T-cell (primary cell): Measurements from ENCODE around the gene VMO1. TPM values are rescaled to one million over a fixed set of nuclear protein-coding genes. Genes with fewer than 3 reads are reported as not detected.
A peak's percentile ranks its signal among the peaks of the same experiment; 100 is the strongest.

Experiments used
- ATAC-seq, 4 experiments: fragments of 200-7000 bp in 3 of 4; fragments of 150-1000 bp in 1 of 4; cut with Tn5 transposase; replicated peaks in 1 of 4; 1 replicate in 3 of 4; 2 replicates in 1 of 4; pipeline ENCODE4 v1.10.0; 2021; ENCODE audit warnings: moderate library complexity in 3 of 4, mild to moderate bottlenecking in 2 of 4, moderate number of reproducible peaks in 1 of 4
- CTCF ChIA-PET, 2 donors: fragments of 300-600 bp; sonication (Branson Sonifier 250); formaldehyde crosslinking; loops; one replicate each; lab custom pipeline; 2022; ENCODE audit warnings: antibody characterized with exemption in 2 of 2; lab: Charles Lee
- POLR2A ChIA-PET, 2 donors: fragments of 300-600 bp; sonication (Branson Sonifier 250); formaldehyde crosslinking; loops; one replicate each; lab custom pipeline; 2022; ENCODE audit warnings: antibody characterized with exemption in 2 of 2; lab: Charles Lee
- DNase-seq, 35 experiments: peaks; one replicate each; pipeline versions ENCODE4 v3.0.0 to v3.0.0-alpha.2; 2013 to 2023
- H3K27ac ChIP-seq: one replicate; pipeline ENCODE4 v1.5.1; 2013; ENCODE audit warnings: low read length
- H3K27me3 ChIP-seq, 2 experiments: replicated peaks in 1 of 2; 1 replicate in 1 of 2; 2 replicates in 1 of 2; pipeline versions ENCODE4 v1.6.1 to v1.7.0; 2013; ENCODE audit warnings: low read length in 1 of 2, mixed read lengths in 1 of 2; ENCODE audit not compliant: control insufficient read depth in 2 of 2, insufficient read depth in 2 of 2; ENCODE audit errors: extremely low read depth in 1 of 2
- H3K36me3 ChIP-seq, 2 donors: 1 replicate in 1 of 2; 2 replicates in 1 of 2; pipeline versions ENCODE4 v1.6.1 to v1.7.0; 2013; ENCODE audit warnings: low read length in 1 of 2; ENCODE audit not compliant: control insufficient read depth in 2 of 2, insufficient read depth in 1 of 2; ENCODE audit errors: extremely low read depth in 1 of 2
- H3K4me1 ChIP-seq, 2 experiments: 1 replicate in 1 of 2; 2 replicates in 1 of 2; pipeline versions ENCODE4 v1.6.1 to v1.7.0; 2013; ENCODE audit warnings: low read length in 2 of 2, mixed read lengths in 1 of 2; ENCODE audit not compliant: insufficient read depth in 2 of 2, control insufficient read depth in 1 of 2; ENCODE audit errors: extremely low read depth in 1 of 2
- H3K4me3 ChIP-seq, 2 donors: 1 replicate in 1 of 2; 2 replicates in 1 of 2; pipeline versions ENCODE4 v1.5.1 to v1.7.0; 2013; ENCODE audit warnings: mild to moderate bottlenecking in 2 of 2, low read length in 1 of 2, moderate library complexity in 1 of 2; ENCODE audit not compliant: control insufficient read depth in 1 of 2; ENCODE audit errors: extremely low read depth in 1 of 2
- H3K9me3 ChIP-seq: 2 replicates; pipeline ENCODE4 v1.7.0; 2013
- H3K27ac Mint-ChIP-seq, 2 donors: one replicate each; pipeline ENCODE4 v1.8.0; 2020 to 2021; ENCODE audit warnings: mild to moderate bottlenecking in 2 of 2, mixed read lengths in 2 of 2
- H3K27me3 Mint-ChIP-seq, 2 donors: one replicate each; pipeline ENCODE4 v1.8.0; 2021 to 2022; ENCODE audit warnings: mixed read lengths in 2 of 2
- H3K36me3 Mint-ChIP-seq: one replicate; pipeline ENCODE4 v1.8.0; 2021; ENCODE audit warnings: mixed read lengths
- H3K4me1 Mint-ChIP-seq, 3 donors: one replicate each; pipeline ENCODE4 v1.8.0; 2020 to 2022; ENCODE audit warnings: mixed read lengths in 3 of 3, mild to moderate bottlenecking in 1 of 3
- H3K4me3 Mint-ChIP-seq, 3 donors: one replicate each; pipeline ENCODE4 v1.8.0; 2020 to 2022; ENCODE audit warnings: mild to moderate bottlenecking in 3 of 3, mixed read lengths in 3 of 3, moderate library complexity in 3 of 3
- H3K9me3 Mint-ChIP-seq, 3 donors: one replicate each; pipeline ENCODE4 v1.8.0; 2020 to 2022; ENCODE audit warnings: mixed read lengths in 3 of 3
- WGBS: methylation state at CpG from one replicate; pipeline ENCODE4 v1.1.5; 2013; ENCODE audit warnings: missing lambda C conversion rate; ENCODE audit not compliant: insufficient coverage; 5-methylcytosine and 5-hydroxymethylcytosine counted together
- total RNA-seq, 35 experiments: library from RNA in 6 of 35; stranded (reverse) in 6 of 35; fragments of 120-200 nt in 1 of 35; gene quantifications; one replicate each; pipeline versions ENCODE4 v1.2.1 to v1.2.4 and lab custom pipeline; 2013 to 2026

Gene VMO1
- total RNA-seq, 5 donors from 2014 or later (not counting 1 experiment from before 2014, with no cell fraction given): 0.38 to 0.82 (median 0.59) TPM; not detected in 1

DNA sequence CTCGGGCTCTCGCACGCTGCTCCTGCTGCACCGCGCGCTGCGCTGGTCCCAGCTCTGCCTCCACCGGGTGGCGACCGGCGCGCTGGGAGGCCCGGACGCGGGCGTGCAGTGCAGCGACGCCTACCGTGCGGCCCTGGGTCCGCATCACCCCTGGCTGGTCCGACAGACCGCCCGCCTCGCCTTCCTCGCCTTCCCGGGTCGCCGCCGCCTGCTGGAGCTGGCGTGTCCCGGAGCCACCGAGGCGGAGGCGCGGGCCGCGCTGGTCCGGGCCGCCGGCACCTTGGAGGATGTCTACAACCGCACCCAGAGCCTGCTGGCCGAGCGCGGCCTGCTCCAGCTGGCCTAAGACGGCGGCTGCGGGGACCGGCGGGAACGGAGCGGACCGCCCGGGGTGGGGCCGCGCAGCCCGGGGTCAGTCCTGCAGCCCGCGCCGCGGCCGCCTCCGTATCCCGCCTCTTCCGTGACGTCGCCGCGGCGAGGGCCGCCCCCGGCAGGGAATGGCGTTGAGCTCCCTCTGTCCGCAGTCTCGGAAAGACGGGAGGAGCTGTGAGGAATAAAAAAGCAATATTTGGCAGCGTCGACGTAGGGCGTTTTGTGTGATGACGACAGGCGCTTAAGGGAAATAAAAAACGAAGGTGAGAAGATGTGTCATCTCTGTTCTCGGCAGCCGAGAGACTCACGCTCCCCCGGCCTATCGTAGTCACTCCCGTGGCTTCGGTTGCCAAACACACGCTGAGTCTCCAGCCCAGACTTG lies 4.0 kb upstream of the VMO1 start:
- H3K4me1 ChIP-seq: peaks cover 8 to 35% of the 10 kb centered on the region in 2 experiments
- CTCF ChIA-PET: interaction anchor here (0.5 to 1.8 kb wide), 13 partner anchors 14 to 150 kb away, joined by 3 to 12 read pairs (median 4); partner anchors contain the start of genes MED11 (in 2 of the 2), ARRB2 (in 1 of the 2), RNF167 (in 1 of the 2) and SLC25A11 (in 1 of the 2)
- Mint-ChIP-seq H3K27me3 (peaks cover 22 to 30% of the 10 kb centered on the region in 2 donors), H3K4me1 (peaks cover 18 to 32% (median 25%) of the 10 kb centered on the region in 3 donors), H3K4me3 (peak overlapping the region; percentile 83 to 91 (median 85)), H3K27ac (peak overlapping the region; percentile 68 to 82), H3K9me3 (no peaks in the 10 kb centered on the region), H3K36me3 (no peaks in the 10 kb centered on the region)
- peaks cover 7 to 42% of the 10 kb centered on the region in 2 experiments for H3K27me3 ChIP-seq
- WGBS: under 1% methylated on average over 72 of the region's 91 CpGs
- ATAC-seq (peak; percentile 91 to 95 (median 94)), DNase-seq (peak; percentile 53 to 88 (median 68))
- H3K36me3 ChIP-seq: no peaks in the 10 kb centered on the region
- POLR2A ChIA-PET: interaction anchor here in 1 of 2 donors (0.6 kb wide), 2 partner anchors 43 to 58 kb away, joined by 3 to 6 read pairs; no protein-coding TSS in a partner anchor
- no peaks in the 10 kb centered on the region for H3K9me3 ChIP-seq
- peak overlapping the region; percentile 47 to 64 for H3K4me3 ChIP-seq
- H3K27ac ChIP-seq: peak overlapping the region; percentile 47

DNA sequence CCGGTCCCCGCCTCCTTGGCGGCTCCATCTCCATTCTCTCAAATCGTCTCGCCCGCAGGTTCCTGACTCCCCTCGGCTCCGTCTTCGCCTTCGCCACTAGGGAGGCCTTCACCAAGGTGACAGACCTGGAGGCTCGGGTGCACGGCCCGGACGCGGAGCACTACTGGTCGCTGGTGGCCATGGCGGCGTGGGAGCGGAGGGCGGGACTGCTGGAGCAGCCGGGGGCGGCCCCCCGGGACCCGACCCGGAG lies 3.5 kb upstream of the VMO1 start:
- Mint-ChIP-seq H3K27me3 (peaks cover 22 to 35% of the 10 kb centered on the region in 2 donors), H3K27ac (no peak overlapping the region), H3K9me3 (no peaks in the 10 kb centered on the region), H3K4me3 (peak overlapping the region; percentile 66 to 85 (median 73)), H3K4me1 (peaks cover 18 to 33% (median 26%) of the 10 kb centered on the region in 3 donors), H3K36me3 (no peaks in the 10 kb centered on the region)
- no peaks in the 10 kb centered on the region for H3K36me3 ChIP-seq
- ChIA-PET POLR2A (interaction anchor here in 1 of 2 donors (0.6 kb wide), 1 partner anchor 43 kb away, joined by 3 read pairs; no protein-coding TSS in a partner anchor), CTCF (interaction anchor here (0.8 to 1.8 kb wide), 5 partner anchors 36 to 80 kb away, joined by 3 to 12 read pairs (median 4); partner anchors contain the start of genes MED11 (in 2 of the 2) and ARRB2 (in 1 of the 2))
- H3K4me1 ChIP-seq: peaks cover 8 to 37% of the 10 kb centered on the region in 2 experiments
- peaks cover 9 to 47% of the 10 kb centered on the region in 2 experiments for H3K27me3 ChIP-seq
- DNase-seq (peak in 2 of 35 experiments; percentile 36 to 46), ATAC-seq (peak in 2 of 4 experiments; percentile 42 to 43)
- no peaks in the 10 kb centered on the region for H3K9me3 ChIP-seq
- H3K27ac ChIP-seq: no peak overlapping the region
- WGBS: 0% methylated on average over 25 of the region's 25 CpGs
- peak overlapping the region; percentile 47 to 64 for H3K4me3 ChIP-seq

DNA sequence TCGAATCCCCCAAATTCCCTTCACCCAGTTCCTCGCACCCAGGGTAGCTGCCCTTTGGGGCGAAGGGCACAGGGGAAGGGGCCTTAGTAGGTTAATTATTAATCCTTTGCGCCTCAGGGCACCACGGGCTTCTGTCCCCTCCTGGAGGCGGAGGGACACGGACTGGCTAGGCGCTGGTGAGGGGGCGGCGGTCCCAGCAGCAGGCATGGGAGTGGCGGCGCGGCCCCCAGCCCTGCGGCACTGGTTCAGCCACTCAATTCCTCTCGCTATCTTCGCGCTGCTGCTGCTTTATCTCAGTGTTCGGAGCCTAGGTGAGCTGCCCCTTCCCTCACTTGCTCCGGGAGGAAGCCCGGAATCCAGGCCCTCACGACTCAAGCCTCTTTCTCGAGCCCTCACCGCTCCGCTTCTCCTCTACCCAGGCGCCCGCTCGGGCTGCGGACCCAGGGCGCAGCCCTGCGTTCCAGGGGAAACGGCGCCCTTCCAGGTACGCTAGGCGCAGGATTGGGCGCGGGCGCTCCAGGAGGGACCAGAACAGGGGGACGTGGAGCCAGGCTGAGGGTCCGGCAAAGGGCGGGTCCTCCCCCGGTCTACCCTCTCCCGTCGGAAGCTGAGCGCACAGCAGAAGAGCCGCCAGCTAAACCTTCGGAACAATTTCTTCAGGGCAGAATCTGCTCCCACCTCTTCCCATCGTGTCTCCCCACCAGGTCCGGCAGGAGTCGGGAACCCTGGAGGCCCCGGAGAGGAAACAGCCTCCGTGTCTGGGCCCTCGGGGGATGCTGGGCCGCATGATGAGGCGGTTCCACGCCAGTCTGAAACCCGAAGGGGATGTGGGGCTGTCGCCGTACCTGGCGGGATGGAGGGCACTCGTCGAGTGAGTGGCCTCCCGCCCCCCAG lies 2.9 kb upstream of the VMO1 start, which contains the start of gene GLTPD2:
GLTPD2 (plus strand) TSS at position 158 of the 894 bp plus-strand sequence; CDS start at position 206, 48 bp downstream.
- H3K4me1 ChIP-seq: peaks cover 8 to 37% of the 10 kb centered on the region in 2 experiments
- Mint-ChIP-seq H3K4me1 (peaks cover 18 to 34% (median 27%) of the 10 kb centered on the region in 3 donors), H3K4me3 (peak within 1 kb of the TSS; percentile 66 to 85 (median 73)), H3K36me3 (no peaks in the 10 kb centered on the region), H3K27ac (no peak within 1 kb of the TSS), H3K27me3 (peaks cover 22 to 41% of the 10 kb centered on the region in 2 donors), H3K9me3 (no peaks in the 10 kb centered on the region)
- no peak within 1 kb of the TSS for H3K27ac ChIP-seq
- ATAC-seq (no peak), DNase-seq (no peak)
- 42% methylated on average over 55 of the region's 62 CpGs for WGBS
- peak within 1 kb of the TSS; percentile 47 to 64 for H3K4me3 ChIP-seq
- POLR2A ChIA-PET: no interaction called here
- no peaks in the 10 kb centered on the region for H3K9me3 ChIP-seq
- H3K36me3 ChIP-seq: no peaks in the 10 kb centered on the region
- CTCF ChIA-PET: interaction anchor here in 1 of 2 donors (0.8 to 1.8 kb wide), 3 partner anchors 37 to 79 kb away, joined by 4 to 12 read pairs (median 4); partner anchors contain the start of genes ARRB2 and MED11
- H3K27me3 ChIP-seq: peaks cover 10 to 53% of the 10 kb centered on the region in 2 experiments

DNA sequence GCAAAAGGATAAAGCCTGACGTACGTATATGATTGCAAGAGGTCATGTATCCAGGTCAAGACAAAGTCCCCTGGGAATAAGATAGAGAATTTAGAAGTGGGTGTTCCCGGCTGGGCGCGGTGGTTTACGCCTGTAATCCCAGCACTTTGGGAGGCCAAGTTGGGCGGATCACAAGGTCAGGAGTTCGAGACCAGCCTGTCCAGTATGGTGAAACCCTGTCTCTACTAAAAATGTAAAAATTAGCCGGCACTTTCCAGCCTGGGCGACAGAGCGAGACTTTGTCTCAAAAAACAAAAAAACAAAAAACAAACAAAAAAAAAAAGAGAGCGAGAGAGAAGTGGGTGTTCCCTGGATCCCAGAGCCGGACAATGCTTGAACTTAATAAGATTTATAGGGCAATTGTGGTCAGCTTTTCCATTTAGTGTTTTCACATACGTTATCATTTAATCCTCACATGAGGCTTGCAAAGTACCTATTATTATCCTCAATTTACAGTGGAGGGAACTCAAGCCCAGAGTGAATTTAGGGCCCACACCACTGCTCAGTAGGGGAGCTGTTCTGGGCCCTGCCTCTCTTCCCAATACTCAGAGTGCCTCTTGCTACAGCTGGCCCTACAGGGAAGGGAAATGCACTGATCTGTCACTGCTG lies 2.1 kb upstream of the VMO1 start:
- ATAC-seq (no peak), DNase-seq (no peak)
- no peaks in the 10 kb centered on the region for H3K9me3 Mint-ChIP-seq
- ChIA-PET CTCF (no interaction called here), POLR2A (no interaction called here)
- H3K27ac Mint-ChIP-seq: no peak overlapping the region
- Histone ChIP-seq H3K36me3 (no peaks in the 10 kb centered on the region), H3K9me3 (no peaks in the 10 kb centered on the region), H3K4me3 (no peak overlapping the region), H3K4me1 (peaks cover 8 to 37% of the 10 kb centered on the region in 2 experiments), H3K27ac (no peak overlapping the region), H3K27me3 (peaks cover 13 to 58% of the 10 kb centered on the region in 2 experiments)
- H3K4me3 Mint-ChIP-seq: peak overlapping the region in 2 of 3 donors; percentile 26 to 69
- H3K4me1 Mint-ChIP-seq: peaks cover 18 to 34% (median 27%) of the 10 kb centered on the region in 3 donors
- H3K36me3 Mint-ChIP-seq: no peaks in the 10 kb centered on the region
- H3K27me3 Mint-ChIP-seq: peaks cover 27 to 47% of the 10 kb centered on the region in 2 donors
- 88% methylated on average over 5 of the region's 14 CpGs for WGBS

DNA sequence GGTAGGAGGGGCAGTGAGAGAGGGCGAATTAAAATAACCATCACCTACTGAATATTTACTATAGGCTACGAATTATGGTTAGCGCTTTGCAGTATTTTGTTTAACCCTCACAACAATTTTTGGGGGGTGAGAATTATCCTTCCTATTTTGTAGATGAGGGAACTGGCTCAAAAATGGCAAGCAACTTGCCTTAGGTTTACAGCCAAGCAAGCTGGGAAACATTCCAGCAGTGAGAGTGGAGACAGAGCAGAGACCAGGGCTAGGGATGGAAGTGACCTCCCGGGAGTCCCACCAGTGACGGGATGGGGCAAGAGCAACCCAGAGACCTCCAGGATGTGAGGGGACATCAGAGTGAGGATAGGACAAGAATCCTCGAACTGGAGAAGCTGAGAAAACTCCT lies 352 bp upstream of the VMO1 start:
- Mint-ChIP-seq H3K4me1 (peaks cover 24 to 34% (median 27%) of the 10 kb centered on the region in 3 donors), H3K27ac (no peak overlapping the region), H3K9me3 (no peaks in the 10 kb centered on the region), H3K4me3 (peak overlapping the region in 1 of 3 donors; percentile 59), H3K27me3 (peaks cover 35 to 60% of the 10 kb centered on the region in 2 donors), H3K36me3 (no peaks in the 10 kb centered on the region)
- Histone ChIP-seq H3K36me3 (no peaks in the 10 kb centered on the region), H3K27me3 (peaks cover 13 to 76% of the 10 kb centered on the region in 2 experiments), H3K27ac (no peak overlapping the region), H3K9me3 (no peaks in the 10 kb centered on the region), H3K4me1 (peaks cover 8 to 37% of the 10 kb centered on the region in 2 experiments), H3K4me3 (no peak overlapping the region)
- WGBS: no CpG with 5 or more reads among the region's 6 CpGs
- no peak for DNase-seq
- ChIA-PET CTCF (no interaction called here), POLR2A (interaction anchor here in 1 of 2 donors (0.6 kb wide), 1 partner anchor 9 kb away, joined by 5 read pairs; no protein-coding TSS in a partner anchor)
- no peak for ATAC-seq
